Activated T-cell treated with anti-CD3 and anti-CD28 coated beads for 4 hours (primary cell): ENCODE measurements around the gene PIGU.
A peak's percentile ranks its signal among the peaks of the same experiment; 100 is the strongest.
"Not testable (repeated sequence)": the region's sequence is repeated elsewhere in the genome, so short reads cannot be mapped to it uniquely, and the experiment has no call there.

Experiments used
- DNase-seq: peaks from one replicate; pipeline ENCODE4 v3.0.0-alpha.2; 2020

Gene PIGU

GRCh38 chr20:34676642-34677373 lies at the start of gene PIGU:
TSS of gene PIGU (minus strand) at chr20:34677092. CDS start at chr20:34677085, 7 bp downstream.
- peak; percentile 92 for DNase-seq

GRCh38 chr20:34724172-34724571 lies 47.3 kb upstream of the PIGU start:
- no peak for DNase-seq

- not testable (repeated sequence) for DNase-seq
Observed at GRCh38 chr20:34722560-34722959, 45.7 kb upstream of the PIGU start.

GRCh38 chr20:34720266-34720665 lies 43.4 kb upstream of the PIGU start:
- DNase-seq, result no peak

GRCh38 chr20:34719242-34720017 lies 42.5 kb upstream of the PIGU start:
- not testable (repeated sequence) for DNase-seq

- DNase-seq, result no peak
Observed at GRCh38 chr20:34717230-34718095, 40.6 kb upstream of the PIGU start.

GRCh38 chr20:34716921-34717229 lies 40.0 kb upstream of the PIGU start:
- no peak for DNase-seq

GRCh38 chr20:34715384-34715783 lies 38.5 kb upstream of the PIGU start:
- DNase-seq, result no peak

- not testable (repeated sequence) for DNase-seq
Observed at GRCh38 chr20:34713944-34714515, 37.1 kb upstream of the PIGU start.

GRCh38 chr20:34713194-34713943 lies 36.5 kb upstream of the PIGU start:
- DNase-seq, result no peak

- no peak for DNase-seq
Observed at GRCh38 chr20:34712525-34713192, 35.8 kb upstream of the PIGU start.

- no peak for DNase-seq
Observed at GRCh38 chr20:34711813-34712430, 35.0 kb upstream of the PIGU start.

- DNase-seq, result no peak
Observed at GRCh38 chr20:34710861-34711574, 34.1 kb upstream of the PIGU start.

- DNase-seq, result no peak
Observed at GRCh38 chr20:34710568-34710839, 33.6 kb upstream of the PIGU start.

- DNase-seq, result peak; percentile 59
Observed at GRCh38 chr20:34709831-34710567, 33.1 kb upstream of the PIGU start.

GRCh38 chr20:34709044-34709830 lies 32.3 kb upstream of the PIGU start:
- peak; percentile 65 for DNase-seq

- DNase-seq, result peak; percentile 36
Observed at GRCh38 chr20:34708621-34709043, 31.7 kb upstream of the PIGU start.

- DNase-seq, result no peak
Observed at GRCh38 chr20:34706912-34707784, 30.3 kb upstream of the PIGU start.
